H9 (cell line): ENCODE measurements around the gene RAB40C. TPM values are rescaled to one million over a fixed set of nuclear protein-coding genes. Genes with fewer than 3 reads are reported as not detected.

Experiments used
- DNase-seq: peaks from one replicate; pipeline ENCODE4 v3.0.0-alpha.2; 2017
- H2AFZ ChIP-seq: one replicate; pipeline ENCODE4 v1.6.1; 2013; ENCODE audit warnings: mild to moderate bottlenecking, low read length, control low read depth, moderate library complexity
- H2AK5ac ChIP-seq: 2 replicates; pipeline ENCODE4 v1.6.1; 2013; ENCODE audit warnings: low read length, control low read depth, mixed read lengths; ENCODE audit not compliant: insufficient read length
- H2BK120ac ChIP-seq: one replicate; pipeline ENCODE4 v1.6.1; 2013; ENCODE audit warnings: low read depth, mild to moderate bottlenecking, low read length, control low read depth, inconsistent platforms; ENCODE audit not compliant: poor library complexity, severe bottlenecking
- H2BK12ac ChIP-seq: 2 replicates; pipeline ENCODE4 v1.6.1; 2013; ENCODE audit warnings: low read length, control low read depth, mixed read lengths, low read depth; ENCODE audit not compliant: insufficient read length
- H2BK15ac ChIP-seq: 2 replicates; pipeline ENCODE4 v1.6.1; 2013; ENCODE audit warnings: low read depth, low read length, control low read depth
- H2BK20ac ChIP-seq: one replicate; pipeline ENCODE4 v1.6.1; 2013; ENCODE audit warnings: low read depth, mild to moderate bottlenecking, low read length, control low read depth, inconsistent platforms; ENCODE audit not compliant: poor library complexity, severe bottlenecking
- H2BK5ac ChIP-seq: 2 replicates; pipeline ENCODE4 v1.6.1; 2013; ENCODE audit warnings: low read length, control low read depth, mixed read lengths; ENCODE audit not compliant: insufficient read length
- H3K14ac ChIP-seq: 2 replicates; pipeline ENCODE4 v1.6.1; 2013; ENCODE audit warnings: low read length, control low read depth; ENCODE audit not compliant: insufficient read depth
- H3K18ac ChIP-seq: 2 replicates; pipeline ENCODE4 v1.6.1; 2013; ENCODE audit warnings: low read depth, mild to moderate bottlenecking, mixed read lengths, low read length, control low read depth; ENCODE audit not compliant: insufficient read length
- H3K23ac ChIP-seq: 2 replicates; pipeline ENCODE4 v1.6.1; 2013; ENCODE audit warnings: low read length, control low read depth, mixed read lengths, low read depth; ENCODE audit not compliant: insufficient read length
- H3K23me2 ChIP-seq: 2 replicates; pipeline ENCODE4 v1.6.1; 2013; ENCODE audit warnings: low read depth, mild to moderate bottlenecking, mixed read lengths, low read length, control low read depth; ENCODE audit not compliant: insufficient read length, poor library complexity, severe bottlenecking
- H3K27ac ChIP-seq: 2 replicates; pipeline ENCODE4 v1.5.1; 2013; ENCODE audit warnings: low read length, control low read depth, mixed read lengths, low read depth; ENCODE audit not compliant: insufficient read length
- H3K27me3 ChIP-seq: 2 replicates; pipeline ENCODE4 v1.6.1; 2013; ENCODE audit warnings: low read length, control low read depth, inconsistent platforms; ENCODE audit not compliant: insufficient read depth
- H3K4ac ChIP-seq: 2 replicates; pipeline ENCODE4 v1.6.1; 2013; ENCODE audit warnings: low read depth, mild to moderate bottlenecking, control low read depth, inconsistent platforms, low read length, moderate library complexity
- H3K4me1 ChIP-seq: 2 replicates; pipeline ENCODE4 v1.6.1; 2013; ENCODE audit warnings: low read length, control low read depth, inconsistent platforms; ENCODE audit not compliant: insufficient read depth
- H3K4me2 ChIP-seq: 2 replicates; pipeline ENCODE4 v1.6.1; 2013; ENCODE audit warnings: low read length, control low read depth, mixed read lengths; ENCODE audit not compliant: insufficient read length, insufficient read depth
- H3K56ac ChIP-seq: 2 replicates; pipeline ENCODE4 v1.6.1; 2013; ENCODE audit warnings: low read depth, mild to moderate bottlenecking, mixed read lengths, low read length, control low read depth; ENCODE audit not compliant: insufficient read length
- H3K79me1 ChIP-seq: 2 replicates; pipeline ENCODE4 v1.6.1; 2013; ENCODE audit warnings: low read depth, mild to moderate bottlenecking, moderate library complexity, low read length, control low read depth, inconsistent platforms; ENCODE audit not compliant: insufficient read depth, poor library complexity, severe bottlenecking
- H3K79me2 ChIP-seq: 2 replicates; pipeline ENCODE4 v1.6.1; 2013; ENCODE audit warnings: low read length, control low read depth, inconsistent platforms; ENCODE audit not compliant: insufficient read depth
- H3K9ac ChIP-seq: 2 replicates; pipeline ENCODE4 v1.6.1; 2013; ENCODE audit warnings: low read length, control low read depth, mixed read lengths; ENCODE audit not compliant: insufficient read length; ENCODE audit errors: extremely low read depth
- H3K9me3 ChIP-seq: one replicate; pipeline ENCODE4 v1.6.1; 2013; ENCODE audit warnings: low read depth, low read length, inconsistent platforms; ENCODE audit not compliant: control insufficient read depth
- H3T11ph ChIP-seq: one replicate; pipeline ENCODE4 v1.6.1; 2013; ENCODE audit warnings: mild to moderate bottlenecking, low read length, control low read depth, inconsistent platforms
- H4K20me1 ChIP-seq: one replicate; pipeline ENCODE4 v1.6.1; 2013; ENCODE audit not compliant: control insufficient read depth, insufficient read length, insufficient read depth
- H4K5ac ChIP-seq: 2 replicates; pipeline ENCODE4 v1.6.1; 2013; ENCODE audit warnings: low read depth, mild to moderate bottlenecking, mixed read lengths, low read length, control low read depth; ENCODE audit not compliant: insufficient read length
- H4K8ac ChIP-seq: replicated peaks from 2 replicates; pipeline ENCODE4 v1.6.1; 2013; ENCODE audit warnings: low read length, control low read depth, mixed read lengths, low read depth; ENCODE audit not compliant: insufficient read length
- H4K91ac ChIP-seq: 2 replicates; pipeline ENCODE4 v1.6.1; 2013; ENCODE audit warnings: low read depth, mild to moderate bottlenecking, moderate library complexity, mixed read lengths, low read length, control low read depth; ENCODE audit not compliant: insufficient read length
- H3K27ac Mint-ChIP-seq, 3 experiments: 2 replicates in 2 of 3; 3 replicates in 1 of 3; pipeline ENCODE4 v1.8.0; 2020 to 2021; ENCODE audit warnings: mixed read lengths in 3 of 3, mild to moderate bottlenecking in 1 of 3, moderate library complexity in 1 of 3
- H3K27me3 Mint-ChIP-seq: 2 replicates; pipeline ENCODE4 v1.8.0; 2021; ENCODE audit warnings: low read depth, mild to moderate bottlenecking, moderate library complexity, mixed read lengths
- H3K36me3 Mint-ChIP-seq, 3 experiments: 2 replicates in 2 of 3; 3 replicates in 1 of 3; pipeline ENCODE4 v1.8.0; 2020 to 2021; ENCODE audit warnings: low read depth in 3 of 3, mixed read lengths in 3 of 3; ENCODE audit not compliant: insufficient read depth in 1 of 3
- H3K4me1 Mint-ChIP-seq, 2 experiments: 2 replicates each; pipeline ENCODE4 v1.8.0; 2020; ENCODE audit warnings: mixed read lengths in 2 of 2
- H3K4me3 Mint-ChIP-seq, 2 experiments: 2 replicates in 1 of 2; 3 replicates in 1 of 2; pipeline ENCODE4 v1.8.0; 2020 to 2021; ENCODE audit warnings: mild to moderate bottlenecking in 2 of 2, mixed read lengths in 2 of 2, moderate library complexity in 1 of 2
- H3K9me3 Mint-ChIP-seq, 2 experiments: 2 replicates in 1 of 2; 3 replicates in 1 of 2; pipeline ENCODE4 v1.8.0; 2020; ENCODE audit warnings: mild to moderate bottlenecking in 2 of 2, mixed read lengths in 2 of 2, moderate library complexity in 1 of 2
- WGBS: extraction: QIAGEN DNeasy Blood & Tissue Kit; methylation state at CpG from one replicate; pipeline ENCODE4 v1.1.7; 2013; ENCODE audit warnings: missing lambda C conversion rate, low lambda C conversion rate, mixed read lengths; ENCODE audit not compliant: insufficient read length; ENCODE audit errors: extremely low coverage; 5-methylcytosine and 5-hydroxymethylcytosine counted together
- microRNA-seq: library from miRNA; unstranded; fragments of <30 nt; microRNA quantifications from one replicate; pipeline ENCODE4, GENCODE V29; 2020; ENCODE audit warnings: borderline microRNAs expressed
- total RNA-seq: library from RNA; stranded (reverse); gene quantifications from 2 replicates; pipeline ENCODE4 v1.2.1, GENCODE V29; 2021
- TF ChIP-seq, protein P1 (sequence below): fragments of 200-600 bp; sonication (generic); conservative IDR thresholded peaks from 3 replicates; pipeline ENCODE4 v1.8.0; 2021; ENCODE audit warnings: antibody characterized with exemption, mild to moderate bottlenecking

RAB40C gene
- total RNA-seq, 1 experiment from 2014 or later = 19.1 TPM

DNA sequence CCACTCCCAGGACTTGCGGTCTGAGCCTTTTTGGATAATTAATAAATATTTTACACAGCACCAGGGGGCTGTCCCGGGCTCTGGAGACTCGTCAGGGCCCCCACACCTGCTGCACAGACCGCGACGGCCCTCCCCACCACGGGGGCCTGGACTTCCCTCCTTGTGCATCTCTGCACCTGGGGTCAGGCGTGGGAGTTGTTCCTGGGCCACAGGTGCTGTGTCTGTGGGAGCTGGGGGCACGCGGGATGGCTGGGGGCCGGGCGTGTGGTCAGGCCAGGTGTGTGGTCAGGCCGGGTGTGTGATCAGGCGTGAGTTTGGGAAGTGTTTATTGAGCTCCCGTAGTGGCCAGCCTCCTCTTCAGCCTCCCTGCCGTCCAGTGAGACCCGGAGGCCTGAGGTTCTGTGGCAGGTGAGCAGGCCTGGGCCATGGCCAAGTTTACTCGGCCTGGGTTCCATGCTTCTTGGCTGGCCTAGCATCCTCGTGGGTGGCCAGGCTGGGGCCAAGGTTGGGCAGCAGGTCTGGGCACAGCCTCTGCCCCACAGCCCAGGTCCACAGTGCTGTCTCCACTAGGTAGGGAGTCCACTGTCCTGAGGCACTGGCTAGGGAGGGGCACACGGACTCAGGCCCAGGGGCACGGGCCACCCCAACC is 88.5 kb downstream of the RAB40C start:
- H3K4me3 Mint-ChIP-seq = no peak overlapping the region

More for the DNA sequence above, 88.5 kb downstream of the RAB40C start:
- Histone ChIP-seq H3K4ac (no peak overlapping the region), H4K91ac (no peak overlapping the region), H3K23me2 (peaks cover 15% of the 10 kb centered on the region), H3K27ac (no peak overlapping the region), H3K4me1 (no peaks in the 10 kb centered on the region), H3K9ac (no peak overlapping the region), H4K5ac (no peak overlapping the region), H4K20me1 (no peaks in the 10 kb centered on the region), H2BK120ac (no peak overlapping the region), H2AK5ac (no peak overlapping the region), H4K8ac (no peak overlapping the region), H3K18ac (no peak overlapping the region), H2BK5ac (no peak overlapping the region), H3K27me3 (no peaks in the 10 kb centered on the region), H2BK15ac (no peak overlapping the region), H3K9me3 (no peaks in the 10 kb centered on the region), H3K56ac (no peak overlapping the region), H3K4me2 (no peak overlapping the region), H2BK20ac (no peak overlapping the region), H3K79me2 (peaks cover 2% of the 10 kb centered on the region; the same call in 1 of the 2 replicates), H3K14ac (no peak overlapping the region; the same call in 1 of the 2 replicates), H3K79me1 (no peaks in the 10 kb centered on the region), H2BK12ac (no peak overlapping the region), H3K23ac (no peak overlapping the region), H3T11ph (no peak overlapping the region), H2AFZ (no peak overlapping the region)
- DNase-seq = no peak
- WGBS = no CpG with 5 or more reads among the region's 21 CpGs
- Mint-ChIP-seq H3K27me3 (peaks cover 3% of the 10 kb centered on the region; the same call in 1 of the 2 replicates), H3K27ac (no peak overlapping the region), H3K36me3 (peaks cover 14 to 27% (median 21%) of the 10 kb centered on the region in 3 experiments; a peak in 6 of 7 replicates), H3K4me1 (peaks cover 23 to 41% of the 10 kb centered on the region in 2 experiments), H3K9me3 (no peaks in the 10 kb centered on the region)
- TF ChIP-seq, protein P1, sequence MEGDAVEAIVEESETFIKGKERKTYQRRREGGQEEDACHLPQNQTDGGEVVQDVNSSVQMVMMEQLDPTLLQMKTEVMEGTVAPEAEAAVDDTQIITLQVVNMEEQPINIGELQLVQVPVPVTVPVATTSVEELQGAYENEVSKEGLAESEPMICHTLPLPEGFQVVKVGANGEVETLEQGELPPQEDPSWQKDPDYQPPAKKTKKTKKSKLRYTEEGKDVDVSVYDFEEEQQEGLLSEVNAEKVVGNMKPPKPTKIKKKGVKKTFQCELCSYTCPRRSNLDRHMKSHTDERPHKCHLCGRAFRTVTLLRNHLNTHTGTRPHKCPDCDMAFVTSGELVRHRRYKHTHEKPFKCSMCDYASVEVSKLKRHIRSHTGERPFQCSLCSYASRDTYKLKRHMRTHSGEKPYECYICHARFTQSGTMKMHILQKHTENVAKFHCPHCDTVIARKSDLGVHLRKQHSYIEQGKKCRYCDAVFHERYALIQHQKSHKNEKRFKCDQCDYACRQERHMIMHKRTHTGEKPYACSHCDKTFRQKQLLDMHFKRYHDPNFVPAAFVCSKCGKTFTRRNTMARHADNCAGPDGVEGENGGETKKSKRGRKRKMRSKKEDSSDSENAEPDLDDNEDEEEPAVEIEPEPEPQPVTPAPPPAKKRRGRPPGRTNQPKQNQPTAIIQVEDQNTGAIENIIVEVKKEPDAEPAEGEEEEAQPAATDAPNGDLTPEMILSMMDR = no peak

Small RNAs within 50 kb of the gene (microRNA-seq; reads per million reads assigned to microRNA genes)
- gene MIR3176 = 0.81 reads per million

Other genes with a start within 250 kb of the RAB40C start
- 50.9 and 52.5 TPM in 2 replicates for gene AXIN1, start 237.3 kb upstream of the RAB40C start, total RNA-seq
- 154 TPM in 2 replicates for gene MRPL28, start 219.5 kb upstream of the RAB40C start, total RNA-seq
- gene PGAP6, start 208.1 kb upstream of the RAB40C start, total RNA-seq = 111 and 114 TPM in 2 replicates
- gene NME4, start 192.9 kb upstream of the RAB40C start, total RNA-seq = 319 and 320 TPM in 2 replicates
- gene DECR2, start 188.2 kb upstream of the RAB40C start, total RNA-seq = 38.8 and 39.3 TPM in 2 replicates
- 37.1 TPM in 2 replicates for gene RAB11FIP3, start 164.4 kb upstream of the RAB40C start, total RNA-seq
- 71.2 and 76.4 TPM in 2 replicates for gene CAPN15, start 62.4 kb upstream of the RAB40C start, total RNA-seq
- gene PRR35, start 29.7 kb upstream of the RAB40C start, total RNA-seq = 0.33 and 0.50 TPM in 2 replicates
- gene NHLRC4, start 23.1 kb upstream of the RAB40C start, total RNA-seq = 0.26 and 0.42 TPM in 2 replicates
- 58.0 and 65.5 TPM in 2 replicates for gene PIGQ, start 20.1 kb upstream of the RAB40C start, total RNA-seq
- 8.3 and 8.7 TPM in 2 replicates for gene WFIKKN1, start 40.9 kb downstream of the RAB40C start, total RNA-seq
- gene METTL26, start 46.2 kb downstream of the RAB40C start, total RNA-seq = 108 and 109 TPM in 2 replicates
- 50.5 and 52.5 TPM in 2 replicates for gene MCRIP2, start 51.8 kb downstream of the RAB40C start, total RNA-seq
- 61.8 and 68.2 TPM in 2 replicates for gene WDR90, start 59.3 kb downstream of the RAB40C start, total RNA-seq
- gene RHOT2, start 78.1 kb downstream of the RAB40C start, total RNA-seq = 206 and 210 TPM in 2 replicates
- gene RHBDL1, start 85.6 kb downstream of the RAB40C start, total RNA-seq = 7.6 and 8.8 TPM in 2 replicates
- 95.6 and 102 TPM in 2 replicates for gene STUB1, start 90.3 kb downstream of the RAB40C start, total RNA-seq
- gene JMJD8, start 94.3 kb downstream of the RAB40C start, total RNA-seq = 50.1 and 52.7 TPM in 2 replicates
- gene WDR24, start 100.3 kb downstream of the RAB40C start, total RNA-seq = 18.3 and 19.5 TPM in 2 replicates
- gene FBXL16, start 115.7 kb downstream of the RAB40C start, total RNA-seq = 9.6 and 10.7 TPM in 2 replicates
- gene METRN, start 125.1 kb downstream of the RAB40C start, total RNA-seq = 26.2 and 28.9 TPM in 2 replicates
- 31.5 and 34.8 TPM in 2 replicates for gene ANTKMT, start 131.1 kb downstream of the RAB40C start, total RNA-seq
- 12.1 TPM in 2 replicates for gene CCDC78, start 136.4 kb downstream of the RAB40C start, total RNA-seq
- gene HAGHL, start 137.0 kb downstream of the RAB40C start, total RNA-seq = 21.3 and 25.2 TPM in 2 replicates
- 21.9 and 26.4 TPM in 2 replicates for gene CIAO3, start 150.9 kb downstream of the RAB40C start, total RNA-seq
- gene MSLN, start 170.7 kb downstream of the RAB40C start, total RNA-seq = 0.22 and 0.31 TPM in 2 replicates
- gene RPUSD1, start 198.3 kb downstream of the RAB40C start, total RNA-seq = 48.6 and 52.2 TPM in 2 replicates
- gene CHTF18, start 198.6 kb downstream of the RAB40C start, total RNA-seq = 120 and 127 TPM in 2 replicates
- not detected in 2 replicates for gene GNG13, start 210.7 kb downstream of the RAB40C start, total RNA-seq